Measurements from ENCODE around the gene SIPA1L3.
"Not testable (repeated sequence)": the region's sequence is repeated elsewhere in the genome, so short reads cannot be mapped to it uniquely, and the experiment has no call there.

SIPA1L3 gene, protein sequence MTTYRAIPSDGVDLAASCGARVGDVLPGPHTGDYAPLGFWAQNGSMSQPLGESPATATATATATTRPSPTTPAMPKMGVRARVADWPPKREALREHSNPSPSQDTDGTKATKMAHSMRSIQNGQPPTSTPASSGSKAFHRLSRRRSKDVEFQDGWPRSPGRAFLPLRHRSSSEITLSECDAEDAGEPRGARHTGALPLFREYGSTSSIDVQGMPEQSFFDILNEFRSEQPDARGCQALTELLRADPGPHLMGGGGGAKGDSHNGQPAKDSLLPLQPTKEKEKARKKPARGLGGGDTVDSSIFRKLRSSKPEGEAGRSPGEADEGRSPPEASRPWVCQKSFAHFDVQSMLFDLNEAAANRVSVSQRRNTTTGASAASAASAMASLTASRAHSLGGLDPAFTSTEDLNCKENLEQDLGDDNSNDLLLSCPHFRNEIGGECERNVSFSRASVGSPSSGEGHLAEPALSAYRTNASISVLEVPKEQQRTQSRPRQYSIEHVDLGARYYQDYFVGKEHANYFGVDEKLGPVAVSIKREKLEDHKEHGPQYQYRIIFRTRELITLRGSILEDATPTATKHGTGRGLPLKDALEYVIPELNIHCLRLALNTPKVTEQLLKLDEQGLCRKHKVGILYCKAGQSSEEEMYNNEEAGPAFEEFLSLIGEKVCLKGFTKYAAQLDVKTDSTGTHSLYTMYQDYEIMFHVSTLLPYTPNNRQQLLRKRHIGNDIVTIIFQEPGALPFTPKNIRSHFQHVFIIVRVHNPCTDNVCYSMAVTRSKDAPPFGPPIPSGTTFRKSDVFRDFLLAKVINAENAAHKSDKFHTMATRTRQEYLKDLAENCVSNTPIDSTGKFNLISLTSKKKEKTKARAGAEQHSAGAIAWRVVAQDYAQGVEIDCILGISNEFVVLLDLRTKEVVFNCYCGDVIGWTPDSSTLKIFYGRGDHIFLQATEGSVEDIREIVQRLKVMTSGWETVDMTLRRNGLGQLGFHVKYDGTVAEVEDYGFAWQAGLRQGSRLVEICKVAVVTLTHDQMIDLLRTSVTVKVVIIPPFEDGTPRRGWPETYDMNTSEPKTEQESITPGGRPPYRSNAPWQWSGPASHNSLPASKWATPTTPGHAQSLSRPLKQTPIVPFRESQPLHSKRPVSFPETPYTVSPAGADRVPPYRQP (N-terminal part only)

DNA sequence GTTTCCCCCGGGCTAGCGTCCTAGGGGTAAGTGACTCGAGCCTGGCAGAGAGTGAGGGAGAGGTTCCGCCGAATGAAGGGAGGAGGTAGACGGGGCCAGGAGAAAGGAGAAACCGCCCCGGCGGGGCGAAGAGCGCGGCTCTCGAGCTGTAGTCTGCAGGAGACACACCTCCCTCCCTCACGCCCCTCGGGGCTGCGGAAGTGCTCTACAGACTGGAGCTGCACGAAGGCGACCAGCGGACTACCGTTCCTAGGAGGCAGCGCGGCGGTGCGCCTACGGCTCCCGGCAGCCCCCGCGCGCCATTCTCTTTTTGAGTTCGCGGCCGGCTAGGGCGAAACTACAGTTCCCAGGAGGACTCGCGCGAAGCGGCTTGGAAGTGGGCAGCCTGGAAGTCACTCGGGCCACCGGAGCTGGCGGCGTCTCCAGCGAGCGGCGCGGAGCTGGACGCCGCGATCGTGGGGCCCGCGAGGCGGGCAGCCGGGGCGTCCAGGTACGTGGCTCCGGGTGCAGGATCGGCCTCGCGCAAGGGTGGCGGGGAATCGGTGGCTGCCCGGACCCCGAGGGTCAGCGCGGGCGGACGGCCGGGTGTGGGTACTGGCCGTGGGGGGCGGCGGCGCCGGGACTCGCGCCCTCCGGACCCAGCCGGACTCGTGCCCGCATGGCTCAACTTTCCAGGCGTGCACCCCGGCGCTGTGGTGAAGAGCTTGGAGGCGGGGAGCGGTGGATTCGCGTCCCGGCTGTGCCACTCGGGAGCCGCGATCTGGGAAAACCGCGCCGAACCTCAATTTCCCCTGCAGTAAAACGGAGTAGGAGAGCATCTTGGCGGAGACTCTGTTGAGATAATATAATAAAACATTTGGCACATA is at the start of gene SIPA1L3:
SIPA1L3 (plus strand) TSS at position 340 of the 866 bp plus-strand sequence. CDS start 174,358 bp downstream, outside the sequence.
- DNase-seq (ENCODE audit: low spot score) = peak; percentile 97

DNA sequence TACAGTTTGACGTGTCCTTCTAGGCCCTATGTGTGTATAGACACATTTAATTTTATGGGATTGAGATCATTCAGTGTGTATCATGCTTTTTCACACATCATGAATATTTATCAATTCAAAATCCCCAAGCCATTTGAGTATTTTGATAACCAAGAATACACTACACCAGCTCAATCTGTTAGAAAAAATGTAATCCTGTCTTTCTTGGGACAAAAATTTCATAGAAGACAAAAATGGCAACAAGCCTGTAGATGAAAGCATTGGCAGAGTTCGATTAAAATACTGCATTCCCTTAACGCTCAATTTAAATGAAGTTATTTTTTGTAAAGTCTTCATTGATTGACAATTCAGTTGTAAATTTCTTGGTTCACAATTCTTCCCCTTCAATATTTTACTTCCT is 42.5 kb upstream of the SIPA1L3 start:
- no peak for DNase-seq (ENCODE audit: low spot score)

DNA sequence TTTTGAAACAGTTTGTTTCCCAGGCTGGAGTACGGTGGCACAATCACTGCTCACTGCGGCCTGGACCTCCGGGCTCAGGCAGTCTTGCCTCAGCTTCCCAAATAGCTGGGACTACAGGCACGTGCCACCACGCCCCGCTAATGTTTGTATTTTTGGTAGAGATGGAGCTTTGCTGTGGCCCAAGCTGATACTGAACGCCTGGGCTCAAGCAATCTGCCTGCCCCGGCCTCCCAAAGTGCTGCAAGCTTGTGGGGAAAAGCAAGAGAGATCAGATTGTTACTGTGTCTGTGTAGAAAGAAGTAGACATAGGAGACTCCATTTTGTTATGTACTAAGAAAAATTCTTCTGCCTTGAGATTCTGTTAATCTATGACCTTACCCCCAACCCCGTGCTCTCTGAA is 41.1 kb upstream of the SIPA1L3 start:
- not testable (repeated sequence) for DNase-seq (ENCODE audit: low spot score)

DNA sequence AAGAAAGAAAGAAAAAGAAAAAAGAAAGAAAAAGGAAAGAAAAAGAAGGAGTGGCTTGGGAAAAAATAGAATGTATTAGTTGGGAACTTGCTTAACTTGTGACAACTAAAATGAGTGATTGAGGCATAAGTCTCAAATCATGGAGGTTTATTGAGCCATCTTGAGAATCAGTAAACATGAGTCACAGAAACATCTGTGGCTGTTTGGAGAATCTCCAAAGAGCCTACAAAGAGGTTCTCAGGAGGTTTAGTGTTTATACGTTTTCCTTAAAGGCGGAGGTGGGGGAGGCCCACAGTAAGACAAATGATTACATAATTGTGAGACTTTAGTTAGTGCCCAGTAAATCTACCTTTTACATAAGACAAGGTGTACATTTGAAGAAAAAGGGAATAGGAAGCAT is 39.2 kb upstream of the SIPA1L3 start:
- DNase-seq (ENCODE audit: low spot score) = no peak

DNA sequence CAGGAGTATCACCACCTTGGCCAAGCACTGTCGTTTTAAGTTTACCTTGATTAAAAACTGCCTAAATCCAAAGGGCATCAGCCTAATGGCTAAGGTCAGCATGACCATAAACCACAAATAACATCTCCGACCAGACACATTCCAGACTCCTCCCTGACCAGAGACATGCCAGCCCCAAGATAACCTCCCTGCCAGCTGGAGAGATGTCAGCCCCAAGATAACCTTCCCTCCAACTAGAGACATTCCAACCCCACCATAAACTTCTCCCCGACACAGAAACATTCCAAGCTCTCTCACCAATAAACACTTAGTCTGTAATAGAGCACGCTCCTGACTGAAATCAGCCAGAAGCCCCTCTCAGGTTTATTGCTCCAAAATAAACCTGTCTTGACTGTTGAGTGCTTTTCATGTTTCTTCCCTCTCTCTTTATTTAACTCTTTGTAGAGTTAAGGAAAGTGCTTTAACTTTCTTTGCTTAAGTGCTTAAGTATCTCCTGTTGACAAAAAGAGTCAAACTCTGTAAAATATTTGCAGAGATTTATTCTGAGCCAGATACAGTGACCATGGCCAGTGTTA is 37.2 kb upstream of the SIPA1L3 start:
- DNase-seq (ENCODE audit: low spot score) = no peak

DNA sequence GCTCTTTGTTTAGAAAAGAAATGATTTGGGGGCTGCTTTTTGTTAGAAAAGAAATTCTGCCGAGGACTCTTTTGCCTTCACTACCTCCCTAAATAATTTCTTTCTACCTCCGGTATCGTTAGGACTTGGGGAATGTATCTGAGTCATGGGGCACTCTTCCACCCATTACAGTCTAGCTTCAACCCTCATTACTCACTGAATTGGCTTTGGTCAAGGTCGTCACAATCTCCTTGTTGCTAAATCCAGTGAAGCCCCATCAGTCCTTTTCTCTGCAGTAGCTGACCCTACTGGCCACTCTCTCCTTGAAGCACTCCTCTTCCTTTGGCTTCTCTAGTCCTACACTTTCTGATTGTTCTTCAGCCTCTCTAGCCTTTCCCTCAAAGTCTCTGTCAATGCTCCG is 34.6 kb upstream of the SIPA1L3 start:
- DNase-seq (ENCODE audit: low spot score) = no peak

DNA sequence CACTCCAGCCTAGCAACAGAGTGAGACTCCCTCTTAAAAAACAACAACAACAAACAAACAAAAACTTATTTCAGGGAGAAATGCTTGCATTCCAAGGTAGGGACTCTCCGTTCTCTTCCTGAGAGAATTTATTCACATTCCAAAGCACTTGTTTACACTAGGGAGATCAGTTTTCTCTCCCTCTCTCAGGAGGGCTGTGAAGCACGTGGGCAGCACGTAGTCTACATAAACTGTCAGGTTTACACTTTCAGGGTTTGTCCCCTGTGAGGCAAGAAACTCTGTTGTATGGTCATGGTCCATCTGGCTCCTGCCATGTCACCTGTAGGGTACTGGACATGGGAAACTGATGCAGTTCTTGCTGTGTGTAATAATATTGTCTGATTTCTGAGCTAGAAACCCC is 32.2 kb upstream of the SIPA1L3 start:
- no peak for DNase-seq (ENCODE audit: low spot score)

DNA sequence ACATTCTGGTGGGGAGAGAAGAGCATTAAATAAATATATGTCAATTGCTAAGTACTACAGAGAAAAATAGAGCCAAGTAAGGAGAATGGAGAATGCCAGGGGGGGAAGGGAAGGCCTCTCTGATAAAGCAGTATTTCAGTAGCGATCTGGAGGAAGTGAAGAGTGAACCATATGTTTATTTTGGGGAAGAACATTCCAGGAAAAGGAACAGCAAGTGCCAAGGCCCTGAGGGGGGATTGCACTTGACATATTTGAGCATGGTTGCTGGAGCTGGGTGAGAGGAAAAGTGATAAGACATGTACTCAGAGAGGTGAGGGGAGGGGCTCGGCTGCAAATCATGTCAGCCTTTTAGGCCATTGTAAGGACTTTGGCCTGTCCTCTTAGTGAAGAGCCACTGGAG is 31.0 kb upstream of the SIPA1L3 start:
- no peak for DNase-seq (ENCODE audit: low spot score)

DNA sequence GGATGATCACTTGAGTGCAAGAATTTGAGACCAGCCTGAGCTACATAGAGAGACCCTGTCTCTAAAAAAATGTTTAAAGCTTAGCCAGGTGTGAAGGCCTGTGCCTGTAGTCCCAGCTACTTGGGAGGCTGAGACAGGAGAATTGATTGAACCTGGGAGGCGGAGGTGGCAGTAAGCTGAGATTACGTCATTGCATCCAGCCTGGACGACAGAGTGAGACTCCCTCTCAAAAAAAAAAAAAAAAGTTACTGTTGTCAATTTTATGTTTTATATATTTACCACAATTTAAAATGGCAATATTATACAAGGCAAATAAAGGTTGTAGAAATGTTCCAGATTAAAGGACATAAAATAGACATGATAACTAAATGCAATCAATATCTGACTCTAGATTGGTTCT is 29.9 kb upstream of the SIPA1L3 start:
- DNase-seq (ENCODE audit: low spot score) = no peak

DNA sequence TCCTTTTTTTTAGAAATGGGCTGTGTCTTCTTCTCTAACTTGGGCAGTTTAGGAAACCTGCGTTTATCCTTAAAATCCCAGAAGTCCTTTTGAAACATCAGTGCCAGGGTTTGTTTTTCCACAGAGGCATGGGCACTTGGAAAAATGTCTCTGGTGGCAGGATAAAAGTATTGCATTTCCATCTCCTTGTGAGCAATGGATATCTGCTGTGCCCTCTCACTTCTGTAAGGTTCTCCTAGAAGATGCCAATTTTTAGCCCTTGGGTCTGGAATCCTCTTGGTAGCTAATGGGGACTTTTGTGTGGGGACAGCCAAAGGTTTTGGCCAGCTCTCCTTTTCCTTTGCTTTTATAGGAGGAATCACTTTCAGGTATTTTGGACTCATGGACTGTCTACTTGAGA is 21.6 kb upstream of the SIPA1L3 start:
- DNase-seq (ENCODE audit: low spot score) = no peak

DNA sequence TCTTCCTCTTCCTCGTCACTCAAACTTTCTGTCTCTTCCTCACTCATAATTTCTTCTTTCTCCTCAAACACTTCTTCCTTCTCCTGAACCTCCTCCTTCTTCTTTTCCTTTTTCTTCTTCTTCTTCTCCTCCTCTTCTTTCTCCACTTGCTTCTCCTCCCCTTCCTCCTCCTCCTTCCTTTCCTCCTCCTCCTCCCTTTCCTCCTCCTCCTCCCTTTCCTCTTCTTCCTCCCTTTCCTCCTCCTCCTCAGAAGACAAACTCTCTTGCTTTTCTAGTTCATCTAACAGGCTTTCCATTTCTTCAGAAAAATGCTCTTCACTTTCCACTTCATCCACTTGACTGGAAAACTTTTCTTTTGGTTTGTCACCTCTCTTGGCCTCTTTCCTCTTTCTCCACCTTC is 20.4 kb upstream of the SIPA1L3 start:
- DNase-seq (ENCODE audit: low spot score) = no peak

DNA sequence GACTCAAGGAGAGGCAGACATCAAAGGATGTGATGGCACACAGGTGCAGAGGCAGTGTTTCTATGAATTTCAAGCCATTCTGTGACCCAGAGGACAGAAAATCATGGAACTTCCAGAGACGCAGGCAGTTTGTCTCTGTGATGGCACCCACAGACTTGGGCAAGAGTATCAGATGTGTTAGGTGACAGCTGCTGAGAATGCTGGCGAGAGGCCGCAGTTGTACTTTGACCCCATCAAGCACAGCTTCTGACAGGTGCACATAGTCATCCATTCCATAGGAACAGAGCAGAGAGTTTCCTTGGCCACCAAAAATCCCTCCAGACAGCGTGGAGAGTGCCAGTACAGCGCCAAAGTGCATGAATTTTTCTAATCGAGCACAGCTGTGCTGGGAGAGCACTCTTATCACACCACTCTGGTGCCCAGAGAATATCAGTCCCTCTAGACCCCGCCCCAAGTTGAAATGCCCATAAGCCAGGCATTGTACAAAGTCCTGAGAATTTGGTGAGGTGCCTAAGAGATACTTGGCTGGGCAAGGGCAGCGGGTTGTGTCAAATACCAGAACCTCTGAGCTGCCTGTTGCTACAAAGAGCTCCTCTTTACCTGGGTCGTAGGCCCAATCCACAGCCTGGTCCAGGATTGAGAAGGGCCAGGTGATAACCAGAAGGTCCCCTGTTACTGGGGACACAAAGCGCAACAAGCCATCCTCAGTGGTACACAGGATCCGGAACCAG is 13.0 kb upstream of the SIPA1L3 start:
- DNase-seq (ENCODE audit: low spot score) = no peak

DNA sequence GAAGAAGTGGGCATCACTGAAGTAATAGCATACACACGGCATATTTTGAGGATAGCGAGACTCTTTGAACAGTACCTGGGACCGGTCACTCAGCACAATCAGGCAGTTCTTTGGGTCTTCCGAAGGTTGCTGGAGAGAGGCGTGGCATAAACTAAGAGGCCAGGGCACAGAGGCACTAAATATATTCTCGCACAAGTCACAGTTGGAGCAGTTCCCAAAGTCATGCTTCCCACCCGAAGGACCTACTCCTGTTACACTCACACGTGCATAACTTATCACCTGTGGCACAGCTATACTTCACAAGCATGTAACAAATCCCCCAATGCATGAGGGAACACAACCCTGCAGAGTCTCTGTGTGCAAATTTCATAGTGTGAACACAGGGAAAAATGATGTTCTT is 10.8 kb upstream of the SIPA1L3 start:
- no peak for DNase-seq (ENCODE audit: low spot score)

DNA sequence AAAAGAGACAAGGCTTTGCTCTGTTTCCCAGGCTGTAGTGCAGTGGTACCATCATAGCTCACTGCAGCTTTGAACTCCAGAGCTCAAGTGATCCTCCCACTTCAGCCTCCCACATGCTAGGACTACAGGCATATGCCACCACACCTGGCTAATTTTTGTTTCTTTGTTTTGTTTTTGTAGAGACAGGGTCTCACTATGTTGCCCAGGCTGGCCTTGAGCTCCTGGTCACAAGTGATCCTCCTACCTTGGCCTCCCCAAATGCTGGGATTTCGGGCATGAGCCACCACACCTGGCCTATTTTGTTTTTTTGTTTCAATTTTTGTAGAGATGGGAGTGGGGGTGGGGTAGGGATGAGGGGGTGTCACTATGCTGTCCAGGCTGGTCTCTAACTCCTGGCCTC is 7.6 kb upstream of the SIPA1L3 start:
- no peak for DNase-seq (ENCODE audit: low spot score)

DNA sequence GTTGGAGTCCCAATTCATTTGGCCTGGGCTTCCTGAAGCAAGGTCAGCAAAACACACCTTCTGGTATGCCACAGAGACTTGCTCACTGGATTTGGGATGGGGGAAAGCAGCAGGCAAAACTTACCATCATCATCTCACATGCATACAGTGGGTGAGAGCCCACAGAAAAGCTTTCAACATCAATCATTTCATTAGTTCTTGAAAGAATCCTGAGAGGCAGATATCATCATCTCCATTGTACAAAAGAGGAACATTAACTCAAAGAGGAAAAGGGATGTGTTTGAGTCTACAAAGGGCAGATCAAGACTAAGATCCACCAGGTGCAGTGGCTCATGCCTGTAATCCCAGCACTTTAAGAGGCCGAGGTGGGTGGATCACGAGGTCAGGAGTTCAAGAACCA is 7.0 kb upstream of the SIPA1L3 start:
- DNase-seq (ENCODE audit: low spot score) = no peak

DNA sequence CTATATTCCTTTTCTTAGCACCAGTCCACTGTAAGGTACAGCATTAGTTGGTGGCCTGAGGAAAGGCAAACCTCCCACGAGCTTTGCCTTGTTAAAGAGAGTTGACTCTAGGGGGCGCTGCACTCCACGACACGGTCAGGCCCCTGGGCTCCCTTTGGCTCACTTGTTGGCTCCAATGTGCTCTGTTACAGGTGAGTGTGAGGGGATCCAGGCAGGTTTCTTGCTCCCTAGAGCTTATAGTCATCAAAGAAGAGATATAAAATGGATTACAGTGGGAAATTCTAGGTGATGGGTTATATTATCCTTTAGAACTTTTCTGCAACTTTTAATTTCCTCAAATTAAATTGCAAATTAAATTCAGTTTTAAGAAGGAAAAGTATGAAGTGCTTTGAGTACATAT is 4.3 kb upstream of the SIPA1L3 start:
- peak; percentile 87 for DNase-seq (ENCODE audit: low spot score)

DNA sequence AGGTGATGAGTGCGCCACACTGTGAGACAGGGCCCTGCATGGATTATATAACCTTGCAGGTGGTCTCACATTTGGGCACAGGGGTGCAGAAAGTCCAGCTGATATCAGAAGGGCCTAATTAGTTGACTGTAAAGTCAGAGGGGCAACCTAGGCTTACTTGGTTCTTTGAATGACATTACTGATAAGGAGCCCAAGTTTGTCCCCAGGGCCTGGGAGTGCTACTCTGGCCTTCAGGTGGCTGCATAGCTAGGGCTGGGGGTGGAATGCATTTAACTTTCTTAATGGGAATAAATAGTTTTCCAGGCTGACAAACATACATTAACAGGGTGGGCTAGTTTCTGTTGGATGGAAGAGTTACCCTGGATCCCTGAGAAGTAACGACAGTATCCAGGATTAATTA is 3.9 kb upstream of the SIPA1L3 start:
- DNase-seq (ENCODE audit: low spot score) = no peak

DNA sequence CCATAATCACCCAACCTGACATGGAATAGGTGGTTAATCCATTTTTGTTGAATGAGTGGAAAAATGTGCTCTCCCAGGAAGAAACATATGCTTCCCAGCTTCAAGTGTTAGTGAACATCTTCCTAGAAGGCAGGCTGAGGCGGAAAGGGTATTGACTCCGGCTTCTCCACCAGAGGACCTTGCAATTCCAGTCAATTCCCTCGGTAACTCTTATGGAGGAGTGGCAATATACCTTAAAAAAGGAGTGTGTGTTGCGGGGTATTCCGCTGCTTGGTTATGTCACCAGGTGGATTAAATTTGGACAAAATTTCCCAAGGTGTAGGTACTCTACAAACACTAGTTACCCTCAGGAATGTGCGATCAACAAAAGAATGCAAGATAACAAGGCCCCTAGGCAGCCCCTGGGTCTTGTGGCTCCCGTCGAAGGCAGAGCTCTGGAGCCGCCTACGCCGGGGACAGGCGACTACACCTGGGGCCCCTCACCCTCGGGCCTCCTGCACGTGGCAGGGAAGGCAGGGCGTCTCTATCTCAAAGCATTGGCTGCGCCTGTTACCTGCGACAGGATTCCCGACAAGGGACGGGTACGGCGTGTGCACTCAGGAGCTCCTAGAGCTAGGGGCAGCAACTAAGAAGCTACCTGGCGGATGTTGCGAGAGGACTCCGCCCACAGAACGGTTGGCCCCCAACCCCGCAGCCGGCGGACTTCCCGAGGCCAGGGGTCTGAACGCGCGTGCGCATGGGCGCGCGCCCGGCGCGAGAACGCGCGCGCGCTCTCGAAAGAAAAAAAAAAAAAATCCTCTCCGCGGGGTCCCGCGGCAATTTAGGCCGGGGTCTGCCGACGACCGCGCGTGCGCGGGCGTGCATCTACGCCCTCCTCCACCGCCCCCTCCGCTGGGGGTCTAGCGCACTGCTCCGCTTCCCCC is 801 bp upstream of the SIPA1L3 start, which contains the start of gene WDR87:
WDR87 (minus strand) TSS at position 649 of the 923 bp plus-strand sequence. CDS start 8,355 bp downstream, outside the sequence.
- DNase-seq (ENCODE audit: low spot score) = no peak

DNA sequence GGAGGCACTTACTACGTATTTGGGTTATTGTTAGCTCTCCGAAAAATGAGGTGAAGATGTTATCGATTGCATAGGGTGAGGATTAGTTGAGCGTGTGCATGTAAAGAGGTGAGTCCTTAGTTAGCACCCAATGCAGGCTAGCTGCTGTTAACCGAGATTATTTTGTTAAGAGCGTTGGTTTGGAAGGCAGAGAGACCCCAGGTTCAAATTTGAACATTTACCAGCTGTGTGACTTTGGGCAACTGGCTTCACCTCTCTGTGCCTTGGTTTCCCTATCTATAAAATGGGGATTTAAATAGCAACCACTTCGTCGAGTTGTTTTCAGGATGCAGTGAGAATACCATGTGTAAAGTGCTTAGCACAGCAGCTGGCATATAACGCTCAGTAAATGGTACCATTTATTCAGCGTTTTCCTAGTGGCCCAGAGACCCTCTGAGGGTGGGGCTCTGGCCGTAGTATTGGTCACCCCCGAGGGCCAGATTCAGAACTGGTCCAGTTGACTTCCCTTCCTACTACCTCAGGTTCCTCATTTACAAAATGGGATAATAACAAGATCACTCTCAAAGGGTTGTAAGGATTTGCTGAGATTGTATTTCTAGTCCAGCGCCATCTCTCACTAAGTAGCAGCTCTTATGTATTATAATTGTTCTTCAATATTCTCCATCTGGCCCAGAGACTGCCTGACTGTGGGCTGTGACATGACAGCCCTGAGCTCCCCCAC is 887 bp downstream of the SIPA1L3 start:
- peak; percentile 39 for DNase-seq (ENCODE audit: low spot score)
